GM18526 (cell line): ENCODE results near the gene FOXK1.

Experiments
- POLR2A ChIP-seq: IDR thresholded peaks from 3 replicates; pipeline ENCODE4 v1.6.1; 2011; ENCODE audit not compliant: insufficient read length; ENCODE audit errors: extremely low read depth

Gene FOXK1

DNA sequence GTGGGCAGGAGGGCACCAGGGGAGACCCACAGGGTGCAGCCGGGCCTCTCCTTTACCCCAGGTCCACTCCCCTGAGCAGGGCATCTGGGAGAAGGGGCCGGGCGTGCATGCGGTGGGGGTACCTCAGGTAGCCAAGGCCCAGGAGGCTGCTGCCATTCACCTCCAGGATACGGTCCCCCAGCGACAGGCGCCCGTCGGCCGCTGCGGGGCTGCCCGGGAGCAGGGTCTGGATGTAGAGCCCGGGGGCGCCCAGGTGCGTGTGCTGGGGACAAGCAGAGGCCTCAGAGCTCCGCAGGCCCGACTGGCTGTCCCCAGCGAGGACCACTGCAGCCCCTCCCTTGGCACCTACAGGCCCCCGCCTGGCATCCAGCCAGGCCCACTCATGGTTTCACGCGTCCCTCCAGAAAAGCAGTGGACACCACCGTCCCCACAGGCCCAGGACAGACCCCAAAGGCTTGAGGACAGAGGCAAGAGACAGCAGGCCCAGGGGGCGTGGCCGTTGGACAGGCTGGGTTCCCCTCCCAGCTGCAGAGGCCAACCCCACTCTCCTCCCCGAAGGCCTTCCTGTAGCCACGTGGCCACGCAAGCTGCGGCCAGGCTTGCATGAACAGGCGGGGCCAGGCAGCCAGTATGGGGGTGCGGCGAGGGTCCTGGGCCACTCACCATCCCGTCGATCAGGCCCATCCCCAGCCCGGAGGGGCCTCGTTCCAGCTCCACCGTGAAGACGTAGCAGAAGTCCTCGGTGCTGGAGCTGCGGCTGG is 117.6 kb downstream of the FOXK1 start:
- no peak for TF ChIP-seq POLR2A

- no peak for TF ChIP-seq POLR2A
Observed at GRCh38 chr7:4800487-4800886, 118.4 kb downstream of the FOXK1 start.

GRCh38 chr7:4800926-4801838 is 119.1 kb downstream of the FOXK1 start:
- no peak for TF ChIP-seq POLR2A

- no peak for TF ChIP-seq POLR2A
Observed at GRCh38 chr7:4801839-4802231, 119.7 kb downstream of the FOXK1 start.

DNA sequence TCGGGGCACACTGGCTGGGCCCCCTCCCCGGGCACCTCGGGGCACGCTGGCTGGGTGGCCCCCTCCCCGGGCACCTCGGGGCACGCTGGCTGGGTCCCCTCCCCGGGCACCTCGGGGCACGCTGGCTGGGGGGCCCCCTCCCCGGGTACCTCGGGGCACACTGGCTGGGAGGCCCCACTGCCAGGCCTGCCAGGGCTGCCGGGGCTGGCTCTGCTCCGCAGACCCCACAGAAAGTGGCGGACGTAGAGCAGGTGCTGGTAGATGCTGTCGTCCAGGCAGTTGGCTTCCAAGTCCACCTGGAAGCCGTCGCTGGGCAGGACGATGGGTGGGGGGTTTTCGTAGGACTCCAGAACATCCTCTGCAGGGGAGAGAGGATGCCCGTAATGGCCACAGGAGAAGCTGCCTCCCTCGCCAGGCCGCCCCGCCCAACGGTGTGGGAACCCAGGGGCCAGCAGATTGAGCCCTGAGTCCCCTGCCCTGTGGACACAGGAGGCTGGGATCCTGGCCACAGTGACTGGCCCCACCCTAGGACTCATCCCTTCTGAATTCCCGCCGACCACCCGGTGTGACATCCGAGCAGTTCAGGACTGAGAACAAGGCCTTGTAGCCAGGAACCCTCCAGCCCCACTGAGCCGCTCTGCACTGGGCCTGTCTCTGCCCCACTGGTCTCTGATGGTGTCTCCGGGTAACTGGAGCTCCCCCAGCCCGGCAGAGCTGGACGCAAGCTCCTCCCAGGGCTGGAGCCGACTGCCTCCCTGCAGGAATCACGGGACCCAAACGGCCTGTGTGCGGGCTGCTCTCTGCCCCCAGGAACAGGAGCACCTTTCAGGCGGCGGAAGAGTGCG is 121.5 kb downstream of the FOXK1 start:
- no peak for TF ChIP-seq POLR2A

DNA sequence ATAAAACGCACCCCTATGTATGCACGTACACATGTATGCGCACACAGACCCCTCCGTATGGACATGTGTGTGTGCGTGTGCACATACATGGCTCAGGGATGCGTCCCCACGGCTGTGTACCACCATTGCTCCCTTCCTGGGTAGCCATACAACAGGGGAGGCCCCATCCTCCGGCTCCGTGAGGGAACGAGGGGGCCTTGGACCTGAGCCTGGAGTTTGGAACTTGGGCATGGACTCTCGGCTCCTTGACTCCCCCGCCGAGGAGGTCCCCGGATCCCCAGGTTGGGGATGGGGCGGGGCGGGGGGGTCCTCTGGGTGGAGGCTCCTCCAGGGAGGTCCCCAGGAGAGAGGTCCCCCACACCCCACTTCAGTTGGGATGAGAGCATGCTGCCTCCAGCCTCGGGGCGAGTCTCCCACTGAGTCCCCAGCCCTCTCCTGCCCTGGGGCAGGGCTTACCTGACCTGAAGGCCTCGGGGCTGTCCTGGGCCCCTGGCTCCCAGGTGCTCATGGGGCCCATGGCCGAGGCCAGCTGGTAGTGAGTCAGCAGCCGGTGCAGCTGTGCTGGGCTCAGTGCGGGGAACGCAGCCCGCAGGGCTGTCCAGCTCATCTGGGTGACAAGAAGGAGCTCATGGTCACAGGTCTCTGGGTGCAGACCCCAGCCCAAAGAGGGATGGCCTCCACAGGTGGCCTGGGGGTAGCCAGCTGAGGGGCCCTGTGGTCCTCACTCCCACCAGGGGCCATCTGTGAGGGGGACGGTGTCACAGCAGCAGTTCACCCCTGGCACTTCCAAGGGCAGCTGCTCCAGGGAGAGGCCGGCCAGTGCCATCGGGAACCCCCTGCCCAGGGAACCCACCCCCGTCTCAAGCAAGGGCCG is 123.3 kb downstream of the FOXK1 start:
- no peak for TF ChIP-seq POLR2A

DNA sequence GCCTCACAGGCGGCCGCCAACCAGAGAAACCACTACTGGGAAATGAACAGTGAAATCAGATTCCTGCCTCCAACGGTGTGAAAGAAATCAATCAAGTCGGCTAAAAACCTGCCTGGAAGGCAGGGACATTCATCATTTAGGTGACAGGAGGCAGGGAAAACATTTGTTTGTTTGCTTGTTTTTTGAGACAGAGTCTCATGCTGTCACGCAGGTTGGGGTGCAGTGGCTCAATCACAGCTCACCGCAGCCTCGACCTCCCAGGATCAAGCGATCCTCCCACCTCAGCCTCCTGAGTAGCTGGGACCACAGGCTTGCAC is 123.8 kb downstream of the FOXK1 start:
- TF ChIP-seq POLR2A, result no peak

DNA sequence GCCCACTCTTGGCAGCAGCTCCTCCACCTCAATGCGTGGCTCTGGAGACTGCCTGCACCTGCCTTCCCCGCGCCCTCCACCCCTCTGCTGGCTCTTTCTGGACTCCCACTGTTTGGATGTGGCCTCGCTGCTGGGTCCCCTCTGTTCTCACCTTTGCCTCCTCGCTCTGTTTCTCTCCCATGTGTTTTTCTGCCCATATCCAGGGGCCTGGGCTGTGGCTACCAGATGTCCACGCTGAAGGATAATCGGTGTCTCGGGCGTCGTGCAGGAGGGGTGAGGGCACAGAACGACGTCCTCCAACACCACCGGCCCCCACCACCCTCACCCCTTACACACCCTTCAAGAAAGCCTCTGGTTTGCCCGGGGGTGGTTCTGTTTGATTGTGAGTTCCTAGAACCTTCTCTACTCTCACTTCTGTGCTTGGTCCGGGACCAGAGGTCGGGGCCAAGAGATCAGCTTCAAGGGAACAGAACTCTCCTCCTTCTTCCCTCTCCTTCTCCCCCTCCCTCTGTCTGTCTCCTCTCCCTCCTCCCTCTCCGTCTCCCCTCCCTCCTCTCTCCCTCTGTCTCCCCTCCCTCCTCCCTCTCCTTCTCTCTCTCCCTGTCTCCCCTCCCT is 125.0 kb downstream of the FOXK1 start:
- no peak for TF ChIP-seq POLR2A

GRCh38 chr7:4807598-4808016 is 125.5 kb downstream of the FOXK1 start:
- TF ChIP-seq POLR2A, result no peak

GRCh38 chr7:4808026-4808425 is 125.9 kb downstream of the FOXK1 start:
- no peak for TF ChIP-seq POLR2A

DNA sequence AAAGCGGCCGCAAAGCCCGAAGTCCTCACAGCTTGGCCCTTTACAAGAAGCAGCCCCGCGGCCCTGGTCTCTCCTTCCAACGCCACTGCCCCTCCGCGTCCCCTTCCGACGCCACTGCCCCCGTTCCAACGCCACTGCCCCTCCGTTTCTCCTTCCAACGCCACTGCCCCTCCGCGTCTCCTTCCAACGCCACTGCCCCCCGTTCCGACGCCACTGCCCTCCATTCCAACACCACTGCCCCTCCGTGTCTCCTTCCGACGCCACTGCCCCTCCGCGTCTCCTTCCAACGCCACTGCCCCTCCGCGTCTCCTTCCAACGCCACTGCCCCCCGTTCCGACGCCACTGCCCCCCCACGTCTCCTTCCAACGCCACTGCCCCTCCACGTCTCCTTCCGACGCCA is 126.5 kb downstream of the FOXK1 start:
- TF ChIP-seq POLR2A, result no peak

DNA sequence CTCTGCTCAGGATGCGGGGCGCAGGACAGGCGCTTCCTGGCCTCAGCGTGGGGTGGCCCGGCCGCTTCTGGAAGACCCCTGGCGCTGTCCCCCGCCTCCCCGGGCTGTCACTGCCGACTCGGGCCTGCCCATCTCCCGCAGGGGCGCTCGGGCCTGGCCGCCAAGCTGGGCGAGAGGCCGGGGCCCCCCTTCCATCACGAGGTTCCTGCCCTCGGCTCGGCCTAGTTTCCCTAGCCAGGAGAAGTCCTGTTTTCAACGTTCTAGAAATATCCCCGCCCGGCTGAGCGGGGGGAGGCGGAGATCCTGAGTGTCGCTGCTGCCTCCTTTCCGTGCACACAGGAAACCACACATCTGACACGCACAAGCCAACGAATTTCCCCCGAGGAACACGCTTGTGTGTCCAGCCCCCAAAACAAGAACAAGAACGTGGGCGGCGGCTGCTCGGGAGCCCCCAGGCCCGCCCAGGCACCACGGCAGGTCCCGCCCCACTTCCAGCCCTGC is 127.0 kb downstream of the FOXK1 start:
- TF ChIP-seq POLR2A, result no peak

DNA sequence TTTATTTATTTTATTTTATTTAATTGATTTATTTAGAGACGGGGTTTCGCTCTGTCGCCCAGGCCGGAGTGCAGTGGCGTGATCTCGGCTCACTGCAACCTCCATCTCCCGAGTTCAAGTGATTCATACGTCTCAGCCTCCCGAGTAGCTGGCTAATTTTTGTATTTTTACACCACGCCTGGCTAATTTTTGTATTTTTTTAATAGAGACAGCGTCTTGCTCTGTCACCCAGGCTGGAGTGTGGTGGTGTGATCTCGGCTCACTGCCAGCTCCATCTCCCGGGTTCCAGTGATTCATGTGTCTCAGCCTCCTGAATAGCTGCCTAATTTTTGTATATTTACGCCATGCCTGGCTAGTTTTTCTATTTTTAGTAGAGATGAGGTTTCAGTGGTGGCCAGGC is 127.6 kb downstream of the FOXK1 start:
- TF ChIP-seq POLR2A, result no peak

GRCh38 chr7:4814433-4814832 is 132.3 kb downstream of the FOXK1 start:
- TF ChIP-seq POLR2A, result no peak
